HepG2 (cell line): ENCODE data around the gene UCN2. TPM values are rescaled to one million over a fixed set of nuclear protein-coding genes. Genes with fewer than 3 reads are reported as not detected.

Source experiments
- AGO1 ChIP-seq: fragments of 200-400 bp; formaldehyde crosslinking; IDR thresholded peaks from 2 replicates; pipeline ENCODE4 v1.6.1; 2017; ENCODE audit warnings: mild to moderate bottlenecking, low read depth, low read length, moderate library complexity; ENCODE audit not compliant: poor library complexity, severe bottlenecking
- ATM ChIP-seq: fragments of 450-650 bp; IDR thresholded peaks from 2 replicates; pipeline ENCODE4 v1.7.1; 2017; ENCODE audit warnings: mild to moderate bottlenecking, borderline replicate concordance
- CBX2 ChIP-seq, 2 experiments: fragments of 200-600 bp in 1 of 2; sonication (generic); formaldehyde crosslinking in 1 of 2; IDR thresholded peaks; 2 replicates each; pipeline versions ENCODE4 v1.7.0 to v1.8.1; 2018 to 2022; ENCODE audit warnings: low read depth in 2 of 2, low read length in 1 of 2, mild to moderate bottlenecking in 1 of 2, missing genetic modification reagents in 1 of 2
- DNMT1 ChIP-seq: sonication (generic); formaldehyde crosslinking; IDR thresholded peaks from 2 replicates; pipeline ENCODE4 v1.5.1; 2020; ENCODE audit warnings: mild to moderate bottlenecking, missing genetic modification reagents
- DR1 ChIP-seq: sonication (generic); formaldehyde crosslinking; IDR thresholded peaks from 2 replicates; pipeline ENCODE4 v1.8.0; 2021; ENCODE audit warnings: mild to moderate bottlenecking, missing genetic modification reagents, inconsistent platforms
- HMG20B ChIP-seq: conservative IDR thresholded peaks from 2 replicates; pipeline ENCODE4 v1.6.1; 2016; ENCODE audit warnings: missing genetic modification reagents, missing compliant biosample characterization
- LCORL ChIP-seq, 2 experiments: fragments of 450-650 bp in 1 of 2; sonication (generic) in 1 of 2; formaldehyde crosslinking in 1 of 2; IDR thresholded peaks; 2 replicates each; pipeline versions ENCODE4 v1.5.0 to v1.6.1; 2017 to 2020; ENCODE audit warnings: antibody characterized with exemption in 1 of 2, missing genetic modification reagents in 1 of 2
- POGZ ChIP-seq: sonication (generic); formaldehyde crosslinking; IDR thresholded peaks from 2 replicates; pipeline ENCODE4 v1.4.0; 2020; ENCODE audit warnings: mild to moderate bottlenecking, missing genetic modification reagents
- YEATS2 ChIP-seq: sonication (generic); formaldehyde crosslinking; IDR thresholded peaks from 2 replicates; pipeline ENCODE4 v1.4.0; 2020; ENCODE audit warnings: missing genetic modification reagents, borderline replicate concordance
- ZFY ChIP-seq: sonication (generic); formaldehyde crosslinking; IDR thresholded peaks from 2 replicates; pipeline ENCODE4 v1.4.0; 2020; ENCODE audit warnings: missing genetic modification reagents
- polyA plus RNA-seq, 8 experiments: library from polyadenylated mRNA; depleted of rRNA in 3 of 8; stranded (reverse) in 7 of 8; unstranded in 1 of 8; fragments of >200 nt; fragmentation: Illumina TruSeq in 4 of 8; extraction: Trizol in 4 of 8; gene quantifications; 2 replicates each; pipeline versions ENCODE4 v1.2.1 to v1.2.3, GENCODE V29; 2011 to 2016; ENCODE audit warnings: low read depth in 4 of 8, missing spikeins in 1 of 8, mixed read lengths in 1 of 8; ENCODE audit not compliant: insufficient read depth in 1 of 8
- total RNA-seq, 5 experiments: library from RNA; depleted of rRNA; stranded (reverse); fragments of >200 nt; fragmentation: Illumina TruSeq; extraction: Trizol; gene quantifications; 2 replicates each; pipeline ENCODE4 v1.2.3, GENCODE V29; 2016; ENCODE audit warnings: low read depth in 1 of 5
- TF ChIP-seq, protein P1 (sequence below): sonication (generic); formaldehyde crosslinking; IDR thresholded peaks from 2 replicates; pipeline ENCODE4 v1.5.1; 2020; ENCODE audit warnings: mild to moderate bottlenecking, missing genetic modification reagents, moderate library complexity
- TF ChIP-seq, protein P2 (sequence below): sonication (generic); formaldehyde crosslinking; IDR thresholded peaks from 2 replicates; pipeline ENCODE4 v1.5.0; 2020; ENCODE audit warnings: mild to moderate bottlenecking, missing genetic modification reagents, moderate library complexity
- TF ChIP-seq, protein P3 (sequence below): sonication (generic); formaldehyde crosslinking; IDR thresholded peaks from 2 replicates; pipeline ENCODE4 v1.4.0; 2020; ENCODE audit warnings: missing genetic modification reagents
- TF ChIP-seq, protein P4 (sequence below): sonication (generic); formaldehyde crosslinking; IDR thresholded peaks from 2 replicates; pipeline ENCODE4 v1.4.0; 2020; ENCODE audit warnings: missing genetic modification reagents
- TF ChIP-seq, protein P5 (sequence below): sonication (generic); formaldehyde crosslinking; IDR thresholded peaks from 2 replicates; pipeline ENCODE4 v1.4.0; 2020; ENCODE audit warnings: missing genetic modification reagents

UCN2 gene
- total and polyA plus RNA-seq, 2 of the 13 experiments (the other 11 are each of a cell fraction or from before 2014, with no cell fraction given): 0.07 to 1.5 TPM

DNA sequence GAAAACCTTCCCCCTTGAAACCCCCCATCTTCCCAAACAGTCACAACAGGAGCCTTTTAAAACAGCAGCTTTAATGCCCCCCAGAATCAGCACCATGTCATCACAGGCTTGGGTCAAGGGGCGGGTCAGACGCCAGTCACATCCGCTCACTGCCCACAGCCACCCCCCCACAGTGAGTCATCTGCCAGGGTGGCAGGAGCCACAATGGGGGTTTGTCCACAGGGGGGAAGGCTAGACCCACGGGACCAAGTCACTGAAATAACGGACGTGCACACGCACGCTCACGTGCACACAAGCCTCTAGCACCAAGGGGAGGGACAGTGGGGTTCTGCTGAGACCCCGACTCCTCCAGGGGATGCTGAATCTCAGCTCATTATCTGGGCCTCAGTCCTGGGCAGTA is 441 bp upstream of the UCN2 start (continued):
- TF ChIP-seq, protein P1, sequence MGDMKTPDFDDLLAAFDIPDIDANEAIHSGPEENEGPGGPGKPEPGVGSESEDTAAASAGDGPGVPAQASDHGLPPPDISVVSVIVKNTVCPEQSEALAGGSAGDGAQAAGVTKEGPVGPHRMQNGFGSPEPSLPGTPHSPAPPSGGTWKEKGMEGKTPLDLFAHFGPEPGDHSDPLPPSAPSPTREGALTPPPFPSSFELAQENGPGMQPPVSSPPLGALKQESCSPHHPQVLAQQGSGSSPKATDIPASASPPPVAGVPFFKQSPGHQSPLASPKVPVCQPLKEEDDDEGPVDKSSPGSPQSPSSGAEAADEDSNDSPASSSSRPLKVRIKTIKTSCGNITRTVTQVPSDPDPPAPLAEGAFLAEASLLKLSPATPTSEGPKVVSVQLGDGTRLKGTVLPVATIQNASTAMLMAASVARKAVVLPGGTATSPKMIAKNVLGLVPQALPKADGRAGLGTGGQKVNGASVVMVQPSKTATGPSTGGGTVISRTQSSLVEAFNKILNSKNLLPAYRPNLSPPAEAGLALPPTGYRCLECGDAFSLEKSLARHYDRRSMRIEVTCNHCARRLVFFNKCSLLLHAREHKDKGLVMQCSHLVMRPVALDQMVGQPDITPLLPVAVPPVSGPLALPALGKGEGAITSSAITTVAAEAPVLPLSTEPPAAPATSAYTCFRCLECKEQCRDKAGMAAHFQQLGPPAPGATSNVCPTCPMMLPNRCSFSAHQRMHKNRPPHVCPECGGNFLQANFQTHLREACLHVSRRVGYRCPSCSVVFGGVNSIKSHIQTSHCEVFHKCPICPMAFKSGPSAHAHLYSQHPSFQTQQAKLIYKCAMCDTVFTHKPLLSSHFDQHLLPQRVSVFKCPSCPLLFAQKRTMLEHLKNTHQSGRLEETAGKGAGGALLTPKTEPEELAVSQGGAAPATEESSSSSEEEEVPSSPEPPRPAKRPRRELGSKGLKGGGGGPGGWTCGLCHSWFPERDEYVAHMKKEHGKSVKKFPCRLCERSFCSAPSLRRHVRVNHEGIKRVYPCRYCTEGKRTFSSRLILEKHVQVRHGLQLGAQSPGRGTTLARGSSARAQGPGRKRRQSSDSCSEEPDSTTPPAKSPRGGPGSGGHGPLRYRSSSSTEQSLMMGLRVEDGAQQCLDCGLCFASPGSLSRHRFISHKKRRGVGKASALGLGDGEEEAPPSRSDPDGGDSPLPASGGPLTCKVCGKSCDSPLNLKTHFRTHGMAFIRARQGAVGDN (CRISPR knock-in tag): peak; percentile 74
- TF ChIP-seq, protein P2, sequence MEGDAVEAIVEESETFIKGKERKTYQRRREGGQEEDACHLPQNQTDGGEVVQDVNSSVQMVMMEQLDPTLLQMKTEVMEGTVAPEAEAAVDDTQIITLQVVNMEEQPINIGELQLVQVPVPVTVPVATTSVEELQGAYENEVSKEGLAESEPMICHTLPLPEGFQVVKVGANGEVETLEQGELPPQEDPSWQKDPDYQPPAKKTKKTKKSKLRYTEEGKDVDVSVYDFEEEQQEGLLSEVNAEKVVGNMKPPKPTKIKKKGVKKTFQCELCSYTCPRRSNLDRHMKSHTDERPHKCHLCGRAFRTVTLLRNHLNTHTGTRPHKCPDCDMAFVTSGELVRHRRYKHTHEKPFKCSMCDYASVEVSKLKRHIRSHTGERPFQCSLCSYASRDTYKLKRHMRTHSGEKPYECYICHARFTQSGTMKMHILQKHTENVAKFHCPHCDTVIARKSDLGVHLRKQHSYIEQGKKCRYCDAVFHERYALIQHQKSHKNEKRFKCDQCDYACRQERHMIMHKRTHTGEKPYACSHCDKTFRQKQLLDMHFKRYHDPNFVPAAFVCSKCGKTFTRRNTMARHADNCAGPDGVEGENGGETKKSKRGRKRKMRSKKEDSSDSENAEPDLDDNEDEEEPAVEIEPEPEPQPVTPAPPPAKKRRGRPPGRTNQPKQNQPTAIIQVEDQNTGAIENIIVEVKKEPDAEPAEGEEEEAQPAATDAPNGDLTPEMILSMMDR: peak; percentile 43
- TF ChIP-seq, protein P3, sequence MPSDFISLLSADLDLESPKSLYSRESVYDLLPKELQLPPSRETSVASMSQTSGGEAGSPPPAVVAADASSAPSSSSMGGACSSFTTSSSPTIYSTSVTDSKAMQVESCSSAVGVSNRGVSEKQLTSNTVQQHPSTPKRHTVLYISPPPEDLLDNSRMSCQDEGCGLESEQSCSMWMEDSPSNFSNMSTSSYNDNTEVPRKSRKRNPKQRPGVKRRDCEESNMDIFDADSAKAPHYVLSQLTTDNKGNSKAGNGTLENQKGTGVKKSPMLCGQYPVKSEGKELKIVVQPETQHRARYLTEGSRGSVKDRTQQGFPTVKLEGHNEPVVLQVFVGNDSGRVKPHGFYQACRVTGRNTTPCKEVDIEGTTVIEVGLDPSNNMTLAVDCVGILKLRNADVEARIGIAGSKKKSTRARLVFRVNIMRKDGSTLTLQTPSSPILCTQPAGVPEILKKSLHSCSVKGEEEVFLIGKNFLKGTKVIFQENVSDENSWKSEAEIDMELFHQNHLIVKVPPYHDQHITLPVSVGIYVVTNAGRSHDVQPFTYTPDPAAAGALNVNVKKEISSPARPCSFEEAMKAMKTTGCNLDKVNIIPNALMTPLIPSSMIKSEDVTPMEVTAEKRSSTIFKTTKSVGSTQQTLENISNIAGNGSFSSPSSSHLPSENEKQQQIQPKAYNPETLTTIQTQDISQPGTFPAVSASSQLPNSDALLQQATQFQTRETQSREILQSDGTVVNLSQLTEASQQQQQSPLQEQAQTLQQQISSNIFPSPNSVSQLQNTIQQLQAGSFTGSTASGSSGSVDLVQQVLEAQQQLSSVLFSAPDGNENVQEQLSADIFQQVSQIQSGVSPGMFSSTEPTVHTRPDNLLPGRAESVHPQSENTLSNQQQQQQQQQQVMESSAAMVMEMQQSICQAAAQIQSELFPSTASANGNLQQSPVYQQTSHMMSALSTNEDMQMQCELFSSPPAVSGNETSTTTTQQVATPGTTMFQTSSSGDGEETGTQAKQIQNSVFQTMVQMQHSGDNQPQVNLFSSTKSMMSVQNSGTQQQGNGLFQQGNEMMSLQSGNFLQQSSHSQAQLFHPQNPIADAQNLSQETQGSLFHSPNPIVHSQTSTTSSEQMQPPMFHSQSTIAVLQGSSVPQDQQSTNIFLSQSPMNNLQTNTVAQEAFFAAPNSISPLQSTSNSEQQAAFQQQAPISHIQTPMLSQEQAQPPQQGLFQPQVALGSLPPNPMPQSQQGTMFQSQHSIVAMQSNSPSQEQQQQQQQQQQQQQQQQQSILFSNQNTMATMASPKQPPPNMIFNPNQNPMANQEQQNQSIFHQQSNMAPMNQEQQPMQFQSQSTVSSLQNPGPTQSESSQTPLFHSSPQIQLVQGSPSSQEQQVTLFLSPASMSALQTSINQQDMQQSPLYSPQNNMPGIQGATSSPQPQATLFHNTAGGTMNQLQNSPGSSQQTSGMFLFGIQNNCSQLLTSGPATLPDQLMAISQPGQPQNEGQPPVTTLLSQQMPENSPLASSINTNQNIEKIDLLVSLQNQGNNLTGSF (CRISPR knock-in tag): no peak
- peak; percentile 22 for TF ChIP-seq AGO1
- TF ChIP-seq, protein P4, sequence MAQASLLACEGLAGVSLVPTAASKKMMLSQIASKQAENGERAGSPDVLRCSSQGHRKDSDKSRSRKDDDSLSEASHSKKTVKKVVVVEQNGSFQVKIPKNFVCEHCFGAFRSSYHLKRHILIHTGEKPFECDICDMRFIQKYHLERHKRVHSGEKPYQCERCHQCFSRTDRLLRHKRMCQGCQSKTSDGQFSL: peak; percentile 67; the same call in 1 of the 2 replicates
- TF ChIP-seq DNMT1 (CRISPR knock-in tag): no peak
- no peak for TF ChIP-seq POGZ
- TF ChIP-seq ZFY: no peak
- TF ChIP-seq, protein P5, sequence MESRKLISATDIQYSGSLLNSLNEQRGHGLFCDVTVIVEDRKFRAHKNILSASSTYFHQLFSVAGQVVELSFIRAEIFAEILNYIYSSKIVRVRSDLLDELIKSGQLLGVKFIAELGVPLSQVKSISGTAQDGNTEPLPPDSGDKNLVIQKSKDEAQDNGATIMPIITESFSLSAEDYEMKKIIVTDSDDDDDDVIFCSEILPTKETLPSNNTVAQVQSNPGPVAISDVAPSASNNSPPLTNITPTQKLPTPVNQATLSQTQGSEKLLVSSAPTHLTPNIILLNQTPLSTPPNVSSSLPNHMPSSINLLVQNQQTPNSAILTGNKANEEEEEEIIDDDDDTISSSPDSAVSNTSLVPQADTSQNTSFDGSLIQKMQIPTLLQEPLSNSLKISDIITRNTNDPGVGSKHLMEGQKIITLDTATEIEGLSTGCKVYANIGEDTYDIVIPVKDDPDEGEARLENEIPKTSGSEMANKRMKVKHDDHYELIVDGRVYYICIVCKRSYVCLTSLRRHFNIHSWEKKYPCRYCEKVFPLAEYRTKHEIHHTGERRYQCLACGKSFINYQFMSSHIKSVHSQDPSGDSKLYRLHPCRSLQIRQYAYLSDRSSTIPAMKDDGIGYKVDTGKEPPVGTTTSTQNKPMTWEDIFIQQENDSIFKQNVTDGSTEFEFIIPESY (CRISPR knock-in tag): peak; percentile 85
- TF ChIP-seq CBX2 (IDR thresholded peaks at IDR 0.05; ENCODE audit: low read depth, low read length): no peak
- no peak for TF ChIP-seq CBX2 (CRISPR knock-in tag; IDR thresholded peaks at IDR 0.05; ENCODE audit: low read depth)
- TF ChIP-seq DR1 (CRISPR knock-in tag): no peak
- no peak for TF ChIP-seq ATM
- TF ChIP-seq YEATS2 (CRISPR knock-in tag): no peak
- no peak for TF ChIP-seq HMG20B (CRISPR knock-in tag)
- no peak for TF ChIP-seq LCORL (IDR thresholded peaks at IDR 0.05)
- no peak for TF ChIP-seq LCORL (CRISPR knock-in tag; IDR thresholded peaks at IDR 0.05)
